ENCODE data around the gene MDM1. TPM values are rescaled to one million over a fixed set of nuclear protein-coding genes. Genes with fewer than 3 reads are reported as not detected.
A peak's percentile ranks its signal among the peaks of the same experiment; 100 is the strongest.

The MDM1 gene
- total and polyA plus RNA-seq, 9 donors = 11.2 to 21.8 (median 13.4) TPM

- Histone ChIP-seq H3K9me3 (replicated peaks; ENCODE audit: control insufficient read depth, low read depth, low read length) (no peaks in the 10 kb centered on the region), H3K36me3 (ENCODE audit: control insufficient read depth, insufficient read depth, low read length) (no peaks in the 10 kb centered on the region), H3K4me1 (ENCODE audit: control insufficient read depth, insufficient read depth, low read length) (no peaks in the 10 kb centered on the region), H3K4me3 (ENCODE audit: low read length) (no peak overlapping the region), H3K27me3 (ENCODE audit: control insufficient read depth, insufficient read depth, low read length) (peaks cover 2% of the 10 kb centered on the region), H3K27ac (ENCODE audit: low read length) (no peak overlapping the region)
- no CpG with 5 or more reads among the region's 3 CpGs for WGBS (ENCODE audit: insufficient coverage)
- DNase-seq = no peak
Measured at GRCh38 chr12:68342966-68343365, 10.8 kb upstream of the MDM1 start.

DNA sequence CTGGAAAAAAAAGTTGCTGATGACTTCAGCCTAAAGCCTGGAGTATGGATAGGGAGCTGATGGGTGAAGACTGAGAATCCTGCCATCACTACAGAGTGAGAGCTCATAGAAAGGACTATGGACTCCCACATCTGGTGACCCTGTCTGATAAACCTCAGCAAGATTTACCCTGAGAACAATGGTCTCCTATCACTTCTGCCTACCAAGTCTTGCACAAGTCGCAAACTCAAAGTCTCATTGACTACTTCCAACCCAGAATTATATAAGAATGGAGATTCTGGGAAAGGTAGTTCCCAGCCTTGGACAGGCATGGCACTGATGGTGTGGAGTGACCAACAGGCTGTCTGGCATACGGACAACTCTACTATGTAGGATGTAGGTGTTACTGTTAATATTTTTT, 9.7 kb upstream of the MDM1 start:
- no peak overlapping the region for H3K27ac ChIP-seq (ENCODE audit: low read length)
- no CpG with 5 or more reads among the region's 2 CpGs for WGBS (ENCODE audit: insufficient coverage)
- H3K27me3 ChIP-seq (ENCODE audit: control insufficient read depth, insufficient read depth, low read length) = peaks cover 2% of the 10 kb centered on the region
- H3K36me3 ChIP-seq (ENCODE audit: control insufficient read depth, insufficient read depth, low read length) = no peaks in the 10 kb centered on the region
- H3K4me3 ChIP-seq (ENCODE audit: low read length) = no peak overlapping the region
- no peak for DNase-seq
- H3K4me1 ChIP-seq (ENCODE audit: control insufficient read depth, insufficient read depth, low read length) = no peaks in the 10 kb centered on the region
- no peaks in the 10 kb centered on the region for H3K9me3 ChIP-seq (replicated peaks; ENCODE audit: control insufficient read depth, low read depth, low read length)

DNA sequence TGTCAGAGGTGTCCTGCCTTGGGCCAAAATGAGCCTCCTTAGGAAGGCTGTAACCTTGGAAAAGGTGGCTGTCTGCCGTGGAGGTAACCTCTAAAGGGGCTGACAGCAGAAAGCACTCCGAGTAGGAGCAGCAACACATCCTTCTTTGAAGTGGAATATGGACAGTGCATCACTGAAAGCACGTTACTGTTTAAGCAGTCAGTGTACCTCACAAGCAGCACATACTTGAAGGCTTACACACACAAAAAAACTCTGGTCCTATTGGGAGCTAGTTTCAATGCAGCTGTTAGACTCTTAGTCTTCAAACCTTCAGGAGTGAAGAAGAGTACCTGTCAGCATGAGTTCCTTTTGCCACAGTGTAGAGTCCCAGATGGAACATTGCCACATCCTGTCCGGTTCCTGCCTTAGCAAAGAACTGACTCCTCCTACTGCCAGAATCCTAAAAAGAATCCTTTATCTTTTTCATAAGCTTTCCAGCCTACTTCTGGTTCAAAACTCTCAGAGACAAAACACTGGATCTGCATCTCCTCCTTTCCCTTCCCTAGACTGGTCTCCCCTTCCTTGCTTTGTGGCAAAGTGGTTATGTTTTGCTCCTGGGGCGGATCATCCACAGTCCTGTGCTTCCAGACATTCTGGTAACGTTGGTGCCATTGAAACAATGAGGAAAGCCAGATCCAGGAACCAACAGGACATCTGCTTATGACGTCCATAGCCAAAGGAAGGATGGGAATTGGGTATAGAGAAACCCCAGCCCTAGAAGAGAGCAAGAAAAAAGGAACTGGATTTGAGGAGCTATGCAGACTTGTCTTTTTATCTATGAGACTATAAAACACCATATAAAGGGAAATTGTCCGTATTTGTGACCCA, 8.5 kb upstream of the MDM1 start:
- WGBS (ENCODE audit: insufficient coverage) = 33% methylated on average over 3 of the region's 8 CpGs
- Histone ChIP-seq H3K27me3 (ENCODE audit: control insufficient read depth, insufficient read depth, low read length) (peaks cover 1% of the 10 kb centered on the region), H3K4me3 (ENCODE audit: low read length) (no peak overlapping the region), H3K27ac (ENCODE audit: low read length) (no peak overlapping the region), H3K9me3 (replicated peaks; ENCODE audit: control insufficient read depth, low read depth, low read length) (no peaks in the 10 kb centered on the region), H3K4me1 (ENCODE audit: control insufficient read depth, insufficient read depth, low read length) (no peaks in the 10 kb centered on the region), H3K36me3 (ENCODE audit: control insufficient read depth, insufficient read depth, low read length) (no peaks in the 10 kb centered on the region)
- no peak for DNase-seq

GRCh38 chr12:68336889-68337303, 4.7 kb upstream of the MDM1 start:
- no peaks in the 10 kb centered on the region for H3K9me3 ChIP-seq (replicated peaks; ENCODE audit: control insufficient read depth, low read depth, low read length)
- H3K27me3 ChIP-seq (ENCODE audit: control insufficient read depth, insufficient read depth, low read length) = no peaks in the 10 kb centered on the region
- H3K4me1 ChIP-seq (ENCODE audit: control insufficient read depth, insufficient read depth, low read length) = no peaks in the 10 kb centered on the region
- H3K4me3 ChIP-seq (ENCODE audit: low read length) = no peak overlapping the region
- 20% methylated on average over 1 of the region's 4 CpGs for WGBS (ENCODE audit: insufficient coverage)
- DNase-seq = no peak
- H3K27ac ChIP-seq (ENCODE audit: low read length) = no peak overlapping the region
- no peaks in the 10 kb centered on the region for H3K36me3 ChIP-seq (ENCODE audit: control insufficient read depth, insufficient read depth, low read length)

DNA sequence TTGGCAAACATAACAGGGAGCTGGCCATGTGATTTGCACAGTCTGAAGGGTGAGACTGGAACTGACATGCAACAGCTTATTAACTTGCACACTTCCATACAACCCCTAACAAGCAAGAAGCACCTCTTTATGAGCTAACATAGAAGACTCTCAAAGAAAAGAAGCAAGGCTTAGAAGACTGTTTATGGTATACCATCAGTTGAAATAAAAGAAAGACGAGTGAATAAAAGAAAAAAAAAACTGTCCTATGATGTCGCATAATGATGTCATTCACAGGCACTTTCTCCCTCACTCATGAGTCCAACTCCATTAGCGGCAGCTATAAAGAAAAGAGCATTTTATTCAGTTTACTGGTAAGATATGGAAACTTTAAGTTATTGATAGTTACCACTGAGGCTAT, 3.3 kb upstream of the MDM1 start:
- H3K9me3 ChIP-seq (replicated peaks; ENCODE audit: control insufficient read depth, low read depth, low read length) = no peaks in the 10 kb centered on the region
- no peak overlapping the region for H3K27ac ChIP-seq (ENCODE audit: low read length)
- no peak for DNase-seq
- peaks cover 3% of the 10 kb centered on the region for H3K36me3 ChIP-seq (ENCODE audit: control insufficient read depth, insufficient read depth, low read length)
- H3K4me3 ChIP-seq (ENCODE audit: low read length) = no peak overlapping the region
- no peaks in the 10 kb centered on the region for H3K27me3 ChIP-seq (ENCODE audit: control insufficient read depth, insufficient read depth, low read length)
- H3K4me1 ChIP-seq (ENCODE audit: control insufficient read depth, insufficient read depth, low read length) = peaks cover 4% of the 10 kb centered on the region
- WGBS (ENCODE audit: insufficient coverage) = no CpG with 5 or more reads among the region's 3 CpGs

DNA sequence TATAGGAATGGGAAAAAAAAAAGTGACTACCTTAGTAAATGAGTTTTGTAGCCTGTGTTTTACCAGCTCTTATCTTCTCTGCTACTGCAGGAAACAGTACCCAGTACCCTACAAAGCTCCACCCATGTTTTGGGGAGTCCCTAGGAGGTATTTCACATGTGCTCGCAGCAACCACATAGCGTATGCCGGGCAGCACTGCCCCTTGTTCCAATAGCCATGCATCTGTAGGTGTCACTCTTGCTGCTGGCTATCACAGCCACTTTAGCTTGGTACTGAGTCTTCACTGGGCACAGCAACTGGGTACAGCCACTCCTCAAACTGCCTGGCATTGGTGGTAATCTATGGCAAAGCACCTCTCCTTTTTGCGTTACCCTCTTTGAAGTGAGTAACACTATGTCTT, 2.0 kb upstream of the MDM1 start:
- DNase-seq = peak; percentile 21
- Histone ChIP-seq H3K27ac (ENCODE audit: low read length) (no peak overlapping the region), H3K9me3 (replicated peaks; ENCODE audit: control insufficient read depth, low read depth, low read length) (no peaks in the 10 kb centered on the region), H3K27me3 (ENCODE audit: control insufficient read depth, insufficient read depth, low read length) (no peaks in the 10 kb centered on the region), H3K4me1 (ENCODE audit: control insufficient read depth, insufficient read depth, low read length) (peaks cover 4% of the 10 kb centered on the region), H3K36me3 (ENCODE audit: control insufficient read depth, insufficient read depth, low read length) (peaks cover 3% of the 10 kb centered on the region), H3K4me3 (ENCODE audit: low read length) (no peak overlapping the region)
- WGBS (ENCODE audit: insufficient coverage) = 47% methylated on average over 3 of the region's 4 CpGs

DNA sequence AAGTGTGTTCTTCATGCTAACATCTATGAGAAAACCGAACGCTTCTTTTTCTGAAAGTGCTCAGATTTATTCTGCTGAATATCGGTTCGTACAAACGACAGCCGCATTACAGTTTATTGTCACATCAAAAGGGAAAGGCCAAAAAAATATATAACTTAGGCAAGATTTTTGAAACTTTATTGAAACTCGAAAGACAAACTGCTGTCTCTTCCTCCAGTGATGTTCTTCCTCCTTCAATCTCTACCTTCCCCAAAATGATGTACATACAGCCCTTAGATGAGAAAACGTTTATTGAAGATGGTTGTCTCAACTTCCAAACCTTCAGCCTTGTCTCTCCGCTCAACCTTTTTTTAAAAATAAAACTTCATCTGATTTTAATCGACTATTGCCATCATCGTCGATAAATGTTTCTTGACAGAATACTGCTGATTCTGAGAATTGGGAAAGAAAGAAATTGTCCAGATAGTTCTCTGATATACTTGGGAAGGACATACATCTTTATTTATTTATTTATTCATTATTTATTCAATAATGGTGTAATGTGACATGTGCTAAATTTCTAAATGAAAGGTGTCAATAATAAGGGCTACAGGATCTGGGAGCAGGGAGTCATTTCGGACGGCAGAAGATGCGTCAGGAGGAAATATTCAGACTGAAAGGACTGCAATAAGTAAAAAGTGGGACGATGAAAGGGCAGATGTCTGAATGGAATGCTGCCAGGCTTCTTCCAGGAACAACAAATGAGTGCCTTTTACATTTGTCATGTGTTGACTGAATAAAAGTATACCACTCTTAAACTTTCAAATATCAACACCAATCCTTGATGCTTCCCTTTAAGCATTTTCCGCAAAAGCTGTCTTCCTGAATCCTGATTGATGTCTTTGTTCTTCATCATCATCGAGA, 817 bp upstream of the MDM1 start:
- Histone ChIP-seq H3K4me3 (ENCODE audit: low read length) (peak overlapping the region; percentile 81), H3K9me3 (replicated peaks; ENCODE audit: control insufficient read depth, low read depth, low read length) (no peaks in the 10 kb centered on the region), H3K27me3 (ENCODE audit: control insufficient read depth, insufficient read depth, low read length) (no peaks in the 10 kb centered on the region), H3K36me3 (ENCODE audit: control insufficient read depth, insufficient read depth, low read length) (peaks cover 3% of the 10 kb centered on the region), H3K4me1 (ENCODE audit: control insufficient read depth, insufficient read depth, low read length) (peaks cover 4% of the 10 kb centered on the region), H3K27ac (ENCODE audit: low read length) (peak overlapping the region; percentile 58)
- peak; percentile 14 for DNase-seq
- WGBS (ENCODE audit: insufficient coverage) = 48% methylated on average over 5 of the region's 18 CpGs

DNA sequence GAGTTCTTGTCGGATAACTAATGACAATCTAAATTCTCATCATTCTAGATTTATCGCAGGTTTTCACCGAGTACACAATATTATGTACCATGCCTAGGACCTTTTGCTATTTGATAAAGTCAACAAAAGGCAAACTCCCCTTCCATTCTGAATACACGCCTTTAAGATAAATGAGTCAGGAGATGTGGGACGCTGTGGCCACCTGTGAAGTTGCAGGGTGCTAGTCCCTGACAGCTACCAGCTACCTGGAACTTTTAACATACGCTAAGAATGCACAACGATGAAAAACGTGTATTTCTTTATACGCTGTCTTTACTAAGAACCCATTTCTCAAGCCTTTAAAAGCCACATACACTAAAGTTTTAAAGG, 678 bp downstream of the MDM1 start:
- WGBS (ENCODE audit: insufficient coverage) = 78% methylated on average over 3 of the region's 9 CpGs
- Histone ChIP-seq H3K36me3 (ENCODE audit: control insufficient read depth, insufficient read depth, low read length) (peaks cover 10% of the 10 kb centered on the region), H3K4me3 (ENCODE audit: low read length) (peak overlapping the region; percentile 81), H3K27me3 (ENCODE audit: control insufficient read depth, insufficient read depth, low read length) (no peaks in the 10 kb centered on the region), H3K9me3 (replicated peaks; ENCODE audit: control insufficient read depth, low read depth, low read length) (no peaks in the 10 kb centered on the region), H3K27ac (ENCODE audit: low read length) (no peak overlapping the region), H3K4me1 (ENCODE audit: control insufficient read depth, insufficient read depth, low read length) (peaks cover 4% of the 10 kb centered on the region)
- no peak for DNase-seq

- peaks cover 4% of the 10 kb centered on the region for H3K4me1 ChIP-seq (ENCODE audit: control insufficient read depth, insufficient read depth, low read length)
- DNase-seq = no peak
- no peaks in the 10 kb centered on the region for H3K27me3 ChIP-seq (ENCODE audit: control insufficient read depth, insufficient read depth, low read length)
- no peak overlapping the region for H3K27ac ChIP-seq (ENCODE audit: low read length)
- WGBS (ENCODE audit: insufficient coverage) = 88% methylated on average over 1 of the region's 3 CpGs
- H3K36me3 ChIP-seq (ENCODE audit: control insufficient read depth, insufficient read depth, low read length) = peaks cover 15% of the 10 kb centered on the region
- H3K4me3 ChIP-seq (ENCODE audit: low read length) = no peak overlapping the region
- H3K9me3 ChIP-seq (replicated peaks; ENCODE audit: control insufficient read depth, low read depth, low read length) = no peaks in the 10 kb centered on the region
Measured at GRCh38 chr12:68327896-68328295, 4.3 kb downstream of the MDM1 start.

- no CpG with 5 or more reads among the region's 3 CpGs for WGBS (ENCODE audit: insufficient coverage)
- Histone ChIP-seq H3K36me3 (ENCODE audit: control insufficient read depth, insufficient read depth, low read length) (peaks cover 17% of the 10 kb centered on the region), H3K4me1 (ENCODE audit: control insufficient read depth, insufficient read depth, low read length) (peaks cover 4% of the 10 kb centered on the region), H3K9me3 (replicated peaks; ENCODE audit: control insufficient read depth, low read depth, low read length) (no peaks in the 10 kb centered on the region), H3K27ac (ENCODE audit: low read length) (no peak overlapping the region), H3K27me3 (ENCODE audit: control insufficient read depth, insufficient read depth, low read length) (no peaks in the 10 kb centered on the region), H3K4me3 (ENCODE audit: low read length) (no peak overlapping the region)
- no peak for DNase-seq
Measured at GRCh38 chr12:68326716-68327115, 5.4 kb downstream of the MDM1 start.

Measured in muscle of leg (tissue), 11 donors.